H9 (cell line): ENCODE results near the gene SNX32. TPM values are rescaled to one million over a fixed set of nuclear protein-coding genes. Genes with fewer than 3 reads are reported as not detected.

ENCODE experiments used
- DNase-seq: peaks from one replicate; pipeline ENCODE4 v3.0.0-alpha.2; 2017
- H2AFZ ChIP-seq: one replicate; pipeline ENCODE4 v1.6.1; 2013; ENCODE audit warnings: mild to moderate bottlenecking, low read length, control low read depth, moderate library complexity
- H2AK5ac ChIP-seq: 2 replicates; pipeline ENCODE4 v1.6.1; 2013; ENCODE audit warnings: low read length, control low read depth, mixed read lengths; ENCODE audit not compliant: insufficient read length
- H2BK120ac ChIP-seq: one replicate; pipeline ENCODE4 v1.6.1; 2013; ENCODE audit warnings: low read depth, mild to moderate bottlenecking, low read length, control low read depth, inconsistent platforms; ENCODE audit not compliant: poor library complexity, severe bottlenecking
- H2BK12ac ChIP-seq: 2 replicates; pipeline ENCODE4 v1.6.1; 2013; ENCODE audit warnings: low read length, control low read depth, mixed read lengths, low read depth; ENCODE audit not compliant: insufficient read length
- H2BK15ac ChIP-seq: 2 replicates; pipeline ENCODE4 v1.6.1; 2013; ENCODE audit warnings: low read depth, low read length, control low read depth
- H2BK20ac ChIP-seq: one replicate; pipeline ENCODE4 v1.6.1; 2013; ENCODE audit warnings: low read depth, mild to moderate bottlenecking, low read length, control low read depth, inconsistent platforms; ENCODE audit not compliant: poor library complexity, severe bottlenecking
- H2BK5ac ChIP-seq: 2 replicates; pipeline ENCODE4 v1.6.1; 2013; ENCODE audit warnings: low read length, control low read depth, mixed read lengths; ENCODE audit not compliant: insufficient read length
- H3K14ac ChIP-seq: 2 replicates; pipeline ENCODE4 v1.6.1; 2013; ENCODE audit warnings: low read length, control low read depth; ENCODE audit not compliant: insufficient read depth
- H3K18ac ChIP-seq: 2 replicates; pipeline ENCODE4 v1.6.1; 2013; ENCODE audit warnings: low read depth, mild to moderate bottlenecking, mixed read lengths, low read length, control low read depth; ENCODE audit not compliant: insufficient read length
- H3K23ac ChIP-seq: 2 replicates; pipeline ENCODE4 v1.6.1; 2013; ENCODE audit warnings: low read length, control low read depth, mixed read lengths, low read depth; ENCODE audit not compliant: insufficient read length
- H3K23me2 ChIP-seq: 2 replicates; pipeline ENCODE4 v1.6.1; 2013; ENCODE audit warnings: low read depth, mild to moderate bottlenecking, mixed read lengths, low read length, control low read depth; ENCODE audit not compliant: insufficient read length, poor library complexity, severe bottlenecking
- H3K27ac ChIP-seq: 2 replicates; pipeline ENCODE4 v1.5.1; 2013; ENCODE audit warnings: low read length, control low read depth, mixed read lengths, low read depth; ENCODE audit not compliant: insufficient read length
- H3K27me3 ChIP-seq: 2 replicates; pipeline ENCODE4 v1.6.1; 2013; ENCODE audit warnings: low read length, control low read depth, inconsistent platforms; ENCODE audit not compliant: insufficient read depth
- H3K4ac ChIP-seq: 2 replicates; pipeline ENCODE4 v1.6.1; 2013; ENCODE audit warnings: low read depth, mild to moderate bottlenecking, control low read depth, inconsistent platforms, low read length, moderate library complexity
- H3K4me1 ChIP-seq: 2 replicates; pipeline ENCODE4 v1.6.1; 2013; ENCODE audit warnings: low read length, control low read depth, inconsistent platforms; ENCODE audit not compliant: insufficient read depth
- H3K4me2 ChIP-seq: 2 replicates; pipeline ENCODE4 v1.6.1; 2013; ENCODE audit warnings: low read length, control low read depth, mixed read lengths; ENCODE audit not compliant: insufficient read length, insufficient read depth
- H3K56ac ChIP-seq: 2 replicates; pipeline ENCODE4 v1.6.1; 2013; ENCODE audit warnings: low read depth, mild to moderate bottlenecking, mixed read lengths, low read length, control low read depth; ENCODE audit not compliant: insufficient read length
- H3K79me1 ChIP-seq: 2 replicates; pipeline ENCODE4 v1.6.1; 2013; ENCODE audit warnings: low read depth, mild to moderate bottlenecking, moderate library complexity, low read length, control low read depth, inconsistent platforms; ENCODE audit not compliant: insufficient read depth, poor library complexity, severe bottlenecking
- H3K79me2 ChIP-seq: 2 replicates; pipeline ENCODE4 v1.6.1; 2013; ENCODE audit warnings: low read length, control low read depth, inconsistent platforms; ENCODE audit not compliant: insufficient read depth
- H3K9ac ChIP-seq: 2 replicates; pipeline ENCODE4 v1.6.1; 2013; ENCODE audit warnings: low read length, control low read depth, mixed read lengths; ENCODE audit not compliant: insufficient read length; ENCODE audit errors: extremely low read depth
- H3K9me3 ChIP-seq: one replicate; pipeline ENCODE4 v1.6.1; 2013; ENCODE audit warnings: low read depth, low read length, inconsistent platforms; ENCODE audit not compliant: control insufficient read depth
- H3T11ph ChIP-seq: one replicate; pipeline ENCODE4 v1.6.1; 2013; ENCODE audit warnings: mild to moderate bottlenecking, low read length, control low read depth, inconsistent platforms
- H4K20me1 ChIP-seq: one replicate; pipeline ENCODE4 v1.6.1; 2013; ENCODE audit not compliant: control insufficient read depth, insufficient read length, insufficient read depth
- H4K5ac ChIP-seq: 2 replicates; pipeline ENCODE4 v1.6.1; 2013; ENCODE audit warnings: low read depth, mild to moderate bottlenecking, mixed read lengths, low read length, control low read depth; ENCODE audit not compliant: insufficient read length
- H4K8ac ChIP-seq: replicated peaks from 2 replicates; pipeline ENCODE4 v1.6.1; 2013; ENCODE audit warnings: low read length, control low read depth, mixed read lengths, low read depth; ENCODE audit not compliant: insufficient read length
- H4K91ac ChIP-seq: 2 replicates; pipeline ENCODE4 v1.6.1; 2013; ENCODE audit warnings: low read depth, mild to moderate bottlenecking, moderate library complexity, mixed read lengths, low read length, control low read depth; ENCODE audit not compliant: insufficient read length
- H3K27ac Mint-ChIP-seq, 3 experiments: 2 replicates in 2 of 3; 3 replicates in 1 of 3; pipeline ENCODE4 v1.8.0; 2020 to 2021; ENCODE audit warnings: mixed read lengths in 3 of 3, mild to moderate bottlenecking in 1 of 3, moderate library complexity in 1 of 3
- H3K27me3 Mint-ChIP-seq: 2 replicates; pipeline ENCODE4 v1.8.0; 2021; ENCODE audit warnings: low read depth, mild to moderate bottlenecking, moderate library complexity, mixed read lengths
- H3K36me3 Mint-ChIP-seq, 3 experiments: 2 replicates in 2 of 3; 3 replicates in 1 of 3; pipeline ENCODE4 v1.8.0; 2020 to 2021; ENCODE audit warnings: low read depth in 3 of 3, mixed read lengths in 3 of 3; ENCODE audit not compliant: insufficient read depth in 1 of 3
- H3K4me1 Mint-ChIP-seq, 2 experiments: 2 replicates each; pipeline ENCODE4 v1.8.0; 2020; ENCODE audit warnings: mixed read lengths in 2 of 2
- H3K4me3 Mint-ChIP-seq, 2 experiments: 2 replicates in 1 of 2; 3 replicates in 1 of 2; pipeline ENCODE4 v1.8.0; 2020 to 2021; ENCODE audit warnings: mild to moderate bottlenecking in 2 of 2, mixed read lengths in 2 of 2, moderate library complexity in 1 of 2
- H3K9me3 Mint-ChIP-seq, 2 experiments: 2 replicates in 1 of 2; 3 replicates in 1 of 2; pipeline ENCODE4 v1.8.0; 2020; ENCODE audit warnings: mild to moderate bottlenecking in 2 of 2, mixed read lengths in 2 of 2, moderate library complexity in 1 of 2
- WGBS: extraction: QIAGEN DNeasy Blood & Tissue Kit; methylation state at CpG from one replicate; pipeline ENCODE4 v1.1.7; 2013; ENCODE audit warnings: missing lambda C conversion rate, low lambda C conversion rate, mixed read lengths; ENCODE audit not compliant: insufficient read length; ENCODE audit errors: extremely low coverage; 5-methylcytosine and 5-hydroxymethylcytosine counted together
- total RNA-seq: library from RNA; stranded (reverse); gene quantifications from 2 replicates; pipeline ENCODE4 v1.2.1, GENCODE V29; 2021
- TF ChIP-seq, protein P1 (sequence below): fragments of 200-600 bp; sonication (generic); conservative IDR thresholded peaks from 3 replicates; pipeline ENCODE4 v1.8.0; 2021; ENCODE audit warnings: antibody characterized with exemption, mild to moderate bottlenecking

The SNX32 gene
- total RNA-seq, 1 experiment from 2014 or later = 1.2 TPM

DNA sequence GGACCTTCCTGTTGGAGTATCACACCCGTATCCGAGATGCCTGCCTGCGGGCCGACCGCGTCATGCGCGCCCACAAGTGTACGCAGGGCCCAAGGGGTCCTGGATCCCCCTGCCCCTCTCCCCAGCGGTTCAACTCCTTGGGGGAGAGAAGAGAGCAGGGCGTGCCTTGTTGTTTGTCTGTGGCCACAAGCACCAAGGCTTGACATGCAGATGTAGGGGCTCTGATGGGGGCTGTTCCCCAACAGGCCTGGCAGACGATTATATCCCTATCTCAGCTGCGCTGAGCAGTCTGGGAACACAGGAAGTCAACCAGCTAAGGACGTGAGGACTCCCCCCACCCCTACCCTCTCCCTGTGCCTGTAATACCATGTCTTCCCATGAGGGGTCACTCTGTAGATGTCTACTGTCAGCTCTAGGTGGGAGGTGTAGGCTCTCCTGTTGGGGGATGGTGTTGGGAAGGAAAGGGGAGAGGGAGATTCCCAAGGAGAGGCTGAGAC, 17.4 kb downstream of the SNX32 start:
- TF ChIP-seq, protein P1, sequence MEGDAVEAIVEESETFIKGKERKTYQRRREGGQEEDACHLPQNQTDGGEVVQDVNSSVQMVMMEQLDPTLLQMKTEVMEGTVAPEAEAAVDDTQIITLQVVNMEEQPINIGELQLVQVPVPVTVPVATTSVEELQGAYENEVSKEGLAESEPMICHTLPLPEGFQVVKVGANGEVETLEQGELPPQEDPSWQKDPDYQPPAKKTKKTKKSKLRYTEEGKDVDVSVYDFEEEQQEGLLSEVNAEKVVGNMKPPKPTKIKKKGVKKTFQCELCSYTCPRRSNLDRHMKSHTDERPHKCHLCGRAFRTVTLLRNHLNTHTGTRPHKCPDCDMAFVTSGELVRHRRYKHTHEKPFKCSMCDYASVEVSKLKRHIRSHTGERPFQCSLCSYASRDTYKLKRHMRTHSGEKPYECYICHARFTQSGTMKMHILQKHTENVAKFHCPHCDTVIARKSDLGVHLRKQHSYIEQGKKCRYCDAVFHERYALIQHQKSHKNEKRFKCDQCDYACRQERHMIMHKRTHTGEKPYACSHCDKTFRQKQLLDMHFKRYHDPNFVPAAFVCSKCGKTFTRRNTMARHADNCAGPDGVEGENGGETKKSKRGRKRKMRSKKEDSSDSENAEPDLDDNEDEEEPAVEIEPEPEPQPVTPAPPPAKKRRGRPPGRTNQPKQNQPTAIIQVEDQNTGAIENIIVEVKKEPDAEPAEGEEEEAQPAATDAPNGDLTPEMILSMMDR = peak; percentile 80
- no peak overlapping the region for H4K5ac ChIP-seq
- no peak overlapping the region for H2AFZ ChIP-seq
- no peak overlapping the region for H2BK20ac ChIP-seq
- H3K14ac ChIP-seq = no peak overlapping the region
- DNase-seq = peak; percentile 84
- H2BK12ac ChIP-seq = no peak overlapping the region
- no peaks in the 10 kb centered on the region for H3K27me3 ChIP-seq
- no peaks in the 10 kb centered on the region for H4K20me1 ChIP-seq
- no peak overlapping the region for H2BK15ac ChIP-seq
- no peak overlapping the region for H3K4ac ChIP-seq
- no peaks in the 10 kb centered on the region for H3K4me1 ChIP-seq
- peaks cover 3% of the 10 kb centered on the region for H3K79me1 ChIP-seq
- no peak overlapping the region for H3K27ac ChIP-seq
- Mint-ChIP-seq H3K9me3 (peaks cover 3 to 7% of the 10 kb centered on the region in 2 experiments; a peak in 2 of 5 replicates), H3K27me3 (peaks cover 15% of the 10 kb centered on the region), H3K27ac (no peak overlapping the region), H3K4me1 (peaks cover 14 to 18% of the 10 kb centered on the region in 2 experiments), H3K4me3 (no peak overlapping the region; a peak in 1 of 5 replicates), H3K36me3 (peaks cover 40 to 49% (median 42%) of the 10 kb centered on the region in 3 experiments)
- H3K56ac ChIP-seq = no peak overlapping the region
- no peak overlapping the region for H4K91ac ChIP-seq
- H3K18ac ChIP-seq = no peak overlapping the region
- H2BK5ac ChIP-seq = no peak overlapping the region
- H2BK120ac ChIP-seq = no peak overlapping the region
- no peak overlapping the region for H3K4me2 ChIP-seq
- WGBS = no CpG with 5 or more reads among the region's 14 CpGs
- H3K79me2 ChIP-seq = peaks cover 5% of the 10 kb centered on the region; the same call in 1 of the 2 replicates
- H3K23ac ChIP-seq = no peak overlapping the region
- H4K8ac ChIP-seq = no peak overlapping the region
- H3T11ph ChIP-seq = no peak overlapping the region
- no peaks in the 10 kb centered on the region for H3K9me3 ChIP-seq
- no peak overlapping the region for H3K9ac ChIP-seq
- no peaks in the 10 kb centered on the region for H3K23me2 ChIP-seq
- H2AK5ac ChIP-seq = no peak overlapping the region
